ENCODE measurements around the gene RAB1B.
"Not testable (repeated sequence)": the region's sequence is repeated elsewhere in the genome, so short reads cannot be mapped to it uniquely, and the experiment has no call there.

The RAB1B gene

GRCh38 chr11:66267379-66268243 is 828 bp upstream of the RAB1B start:
- peak; percentile 93 for DNase-seq

GRCh38 chr11:66268952-66269905 is 790 bp downstream of the RAB1B start:
- DNase-seq: peak; percentile 65

DNA sequence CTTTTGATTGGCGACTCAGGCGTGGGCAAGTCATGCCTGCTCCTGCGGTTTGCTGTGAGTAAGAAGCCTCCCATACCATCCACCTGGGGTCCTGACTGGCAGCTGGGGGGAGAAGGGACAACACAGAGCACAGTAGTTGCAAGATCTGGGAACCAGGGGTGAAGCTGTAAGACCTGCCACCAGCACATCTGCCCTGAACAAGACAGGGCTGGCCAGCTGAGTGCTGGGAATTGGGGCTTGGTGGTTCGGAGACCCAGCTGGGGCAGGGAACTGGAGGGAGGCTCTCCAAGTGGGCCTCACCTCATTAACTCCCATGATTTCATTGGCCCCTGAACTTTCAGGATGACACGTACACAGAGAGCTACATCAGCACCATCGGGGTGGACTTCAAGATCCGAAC is 3.4 kb downstream of the RAB1B start:
- DNase-seq: no peak

DNA sequence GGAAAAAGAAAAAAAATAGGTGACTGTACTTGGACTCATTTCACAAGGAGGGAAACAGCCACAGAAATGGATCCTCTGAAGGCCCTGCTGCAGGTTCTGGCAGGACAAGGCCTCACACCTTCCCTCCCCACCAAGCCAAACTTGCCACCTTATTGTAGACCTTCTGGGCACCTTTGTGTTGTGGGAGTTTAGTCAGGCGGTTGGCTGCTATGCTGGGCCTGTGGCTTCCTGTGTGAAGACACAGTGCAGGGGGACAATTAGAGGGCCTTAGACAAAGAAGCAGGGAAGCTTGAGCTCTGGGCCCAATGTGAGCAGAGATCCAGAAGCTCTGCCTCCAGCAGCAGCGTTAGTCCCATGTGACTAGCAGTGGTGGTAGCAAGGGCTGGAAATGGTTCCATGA is 4.2 kb downstream of the RAB1B start:
- DNase-seq: no peak

DNA sequence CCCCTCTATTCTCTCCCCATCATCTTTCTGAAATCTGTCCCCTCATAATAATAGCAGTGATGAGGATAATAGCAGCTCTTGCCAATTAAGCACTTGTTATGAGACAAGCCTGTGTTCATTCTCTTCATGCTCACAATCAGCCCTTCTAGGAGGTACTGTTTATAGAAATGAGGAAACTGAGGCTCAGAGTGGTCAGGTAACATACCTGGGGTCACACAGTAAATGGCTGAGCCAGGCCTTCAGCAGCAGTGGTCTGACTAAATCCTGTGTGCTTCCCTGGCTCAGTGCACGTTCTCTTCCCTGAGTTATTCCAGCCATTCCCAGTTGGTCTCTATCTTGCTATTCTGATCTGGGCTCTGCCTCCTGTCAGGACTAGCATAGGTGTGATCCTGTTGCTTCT is 5.8 kb downstream of the RAB1B start:
- no peak for DNase-seq

DNA sequence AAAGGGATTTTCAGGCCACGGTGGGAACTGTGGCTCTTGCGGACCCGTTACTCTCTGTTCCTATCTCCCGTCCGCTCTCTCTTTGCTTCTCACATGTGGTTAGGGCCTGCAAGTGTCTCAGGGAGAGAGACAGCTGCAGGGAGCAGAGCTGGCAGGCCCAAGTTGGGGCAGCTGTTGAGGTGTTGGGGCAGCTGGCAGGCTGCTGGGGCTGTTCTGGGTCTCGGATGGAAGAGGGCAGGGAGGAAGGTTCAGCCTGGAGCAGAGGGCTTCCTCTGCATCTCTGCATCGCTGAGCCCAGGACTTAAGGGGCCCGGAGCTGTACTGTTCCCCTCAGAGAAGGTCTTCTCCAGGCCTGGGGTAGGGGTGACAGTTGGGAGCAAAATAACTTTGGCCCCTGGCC is 7.0 kb downstream of the RAB1B start:
- no peak for DNase-seq

- DNase-seq: no peak
These were observed 7.7 kb downstream of the RAB1B start for GRCh38 chr11:66275984-66276612.

DNA sequence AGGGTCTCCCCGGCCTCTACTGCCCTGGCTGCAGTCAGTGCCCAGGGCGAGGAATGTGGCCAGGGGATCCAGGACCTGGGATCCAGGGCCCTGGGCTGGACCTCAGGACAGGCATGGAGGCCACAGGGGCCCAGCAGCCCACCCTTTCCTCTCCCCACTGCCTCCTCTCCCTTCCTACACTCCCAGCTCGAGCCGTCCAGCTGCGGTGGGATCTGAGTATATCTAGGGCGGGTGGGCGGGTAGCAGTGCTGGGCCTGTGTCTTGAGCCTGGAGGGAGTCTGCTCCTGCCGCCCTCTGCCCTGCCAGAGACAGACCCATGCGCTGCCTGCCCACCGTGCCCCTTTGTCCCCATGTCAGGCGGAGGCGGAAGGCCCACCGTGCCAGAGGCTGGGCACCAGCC is 8.2 kb downstream of the RAB1B start:
- not testable (repeated sequence) for DNase-seq

DNA sequence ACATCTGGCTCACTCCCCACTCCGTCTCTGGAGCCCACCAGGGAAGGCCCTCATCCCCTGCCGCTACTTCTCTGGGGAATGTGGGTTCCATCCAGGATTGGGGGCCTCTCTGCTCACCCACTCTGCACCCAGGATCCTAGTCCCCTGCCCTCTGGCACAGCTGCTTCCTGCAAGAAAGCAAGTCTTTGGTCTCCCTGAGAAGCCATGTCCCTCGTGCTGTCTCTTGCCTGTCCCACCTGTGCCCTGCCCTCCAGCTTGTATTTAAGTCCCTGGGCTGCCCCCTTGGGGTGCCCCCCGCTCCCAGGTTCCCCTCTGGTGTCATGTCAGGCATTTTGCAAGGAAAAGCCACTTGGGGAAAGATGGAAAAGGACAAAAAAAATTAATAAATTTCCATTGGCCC is 8.6 kb downstream of the RAB1B start:
- DNase-seq: not testable (repeated sequence)

GRCh38 chr11:66277471-66278362 is 9.3 kb downstream of the RAB1B start, which contains the start of gene CNIH2:
CNIH2 (plus strand) TSS chr11:66278175; CDS start chr11:66278457, 282 bp downstream.
- DNase-seq: peak; percentile 53

DNA sequence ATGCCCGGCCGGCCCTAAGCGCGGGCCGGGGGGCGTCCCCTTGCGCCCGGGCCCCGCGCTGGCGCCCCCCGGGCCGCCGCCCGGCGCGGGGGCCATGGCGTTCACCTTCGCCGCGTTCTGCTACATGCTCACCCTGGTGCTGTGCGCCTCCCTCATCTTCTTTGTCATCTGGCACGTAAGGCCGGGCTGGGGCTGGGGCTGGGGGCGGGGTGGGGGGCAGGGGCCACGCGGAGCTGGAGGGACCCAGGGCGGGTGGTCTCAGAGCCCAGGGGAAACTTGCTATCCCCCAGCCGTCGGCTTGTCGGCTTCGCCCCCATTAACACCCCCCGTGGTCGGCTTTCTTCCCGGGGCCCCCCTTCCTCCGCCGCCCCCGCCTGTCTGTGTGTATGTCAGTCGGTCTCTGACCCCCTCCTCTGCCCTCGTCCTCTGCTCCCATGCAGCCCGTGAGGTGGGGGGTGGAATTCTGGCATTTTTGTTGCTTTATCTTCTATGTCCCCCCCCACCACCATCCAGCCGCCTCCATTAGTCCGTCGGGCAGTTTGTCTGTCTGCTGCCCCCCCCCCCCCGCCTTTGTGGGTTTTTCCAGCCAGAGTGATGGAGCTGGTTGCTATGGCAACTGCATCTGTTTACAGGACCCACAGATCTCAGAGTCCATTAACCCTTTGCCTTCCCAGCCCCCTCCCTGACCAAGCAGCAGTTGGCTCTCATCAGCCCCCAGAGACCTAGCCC is 10.1 kb downstream of the RAB1B start:
- DNase-seq: peak; percentile 35

- DNase-seq: no peak
These were observed 10.8 kb downstream of the RAB1B start for GRCh38 chr11:66279092-66279734.

- no peak for DNase-seq
These were observed 12.0 kb downstream of the RAB1B start for GRCh38 chr11:66280428-66280827.

GRCh38 chr11:66281001-66281400 is 12.6 kb downstream of the RAB1B start:
- DNase-seq: no peak

DNA sequence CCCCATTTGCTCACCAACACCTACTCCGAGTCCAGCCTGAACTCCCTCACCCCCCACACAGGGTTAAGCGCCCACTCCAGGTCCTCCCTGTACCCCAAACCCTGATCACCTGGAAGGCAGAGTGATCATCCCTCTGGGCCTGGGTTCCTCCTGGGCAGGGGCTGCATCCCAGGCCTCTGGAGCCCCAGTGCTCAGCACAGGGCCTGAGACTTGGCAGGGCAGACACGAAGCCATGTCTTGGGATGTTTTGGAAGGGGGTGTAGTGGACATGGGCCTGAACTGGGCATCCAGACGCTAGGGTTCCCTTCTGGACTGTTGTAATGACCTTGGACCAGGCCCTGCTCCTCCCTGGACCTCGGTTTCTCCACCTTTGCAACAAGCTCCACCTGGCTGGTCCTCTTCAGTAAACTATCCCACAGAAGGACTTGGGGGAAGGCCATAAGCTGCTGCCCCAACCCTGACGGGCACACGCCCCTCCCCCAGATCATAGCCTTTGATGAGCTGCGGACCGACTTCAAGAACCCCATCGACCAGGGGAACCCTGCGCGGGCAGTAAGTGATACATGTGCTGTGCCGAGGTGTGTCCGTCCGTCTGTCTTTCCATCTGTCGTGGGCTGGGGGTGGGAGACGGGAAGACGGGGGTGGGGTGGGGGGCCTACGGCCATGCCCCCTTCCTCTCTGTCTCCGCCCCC is 13.5 kb downstream of the RAB1B start:
- DNase-seq: no peak

- DNase-seq: peak; percentile 99
These were observed 14.3 kb downstream of the RAB1B start for GRCh38 chr11:66282468-66283455.

DNA sequence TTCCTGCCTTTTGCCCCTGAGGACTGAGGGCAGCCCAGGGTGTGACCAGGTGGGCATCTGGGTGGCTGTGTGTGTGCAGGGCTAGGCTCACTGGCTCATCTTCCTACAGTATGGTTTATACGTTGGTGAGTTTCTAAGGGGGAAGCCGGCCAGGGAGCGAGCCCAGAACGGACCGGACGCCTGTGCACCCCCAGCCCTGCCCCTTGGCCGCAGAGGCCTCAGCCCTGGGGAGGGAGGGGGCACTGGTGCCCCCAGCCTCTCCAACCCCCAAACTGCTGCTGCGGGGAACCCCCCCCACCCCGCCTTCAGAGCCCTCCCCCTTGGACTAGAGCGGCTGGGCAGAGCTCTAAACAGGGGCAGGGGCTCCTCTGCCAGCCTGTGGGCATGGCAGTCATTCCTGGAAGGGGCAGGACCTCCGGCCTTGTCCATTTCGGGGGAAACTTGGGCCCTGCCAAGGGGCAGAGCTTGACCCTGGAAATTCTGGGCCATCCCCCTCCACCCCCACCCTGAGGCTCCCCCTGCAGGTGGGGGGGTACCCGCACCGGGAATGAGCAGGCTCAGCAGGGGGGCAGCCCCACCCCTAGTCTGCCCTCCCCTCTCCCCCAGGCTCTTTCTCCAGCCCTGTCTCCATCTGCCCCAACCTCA is 15.1 kb downstream of the RAB1B start:
- no peak for DNase-seq

GRCh38 chr11:66284526-66285078 is 16.2 kb downstream of the RAB1B start:
- DNase-seq: no peak
